Activated CD8-positive, alpha-beta memory T cell treated with anti-CD3 and anti-CD28 coated beads, Interleukin-2, amount 50 U/mL, for 1 hour (primary cell): Measurements from ENCODE around the gene FSTL4.
"Not testable (repeated sequence)": the region's sequence is repeated elsewhere in the genome, so short reads cannot be mapped to it uniquely, and the experiment has no call there.

Experiments used
- DNase-seq: peaks from one replicate; pipeline ENCODE4 v3.0.0-alpha.2; 2020; ENCODE audit errors: extremely low read depth

FSTL4 gene

GRCh38 chr5:133456933-133457402 is 155.4 kb downstream of the FSTL4 start:
- no peak for DNase-seq

GRCh38 chr5:133455676-133456075 is 156.7 kb downstream of the FSTL4 start:
- DNase-seq, result no peak

GRCh38 chr5:133454442-133454841 is 157.9 kb downstream of the FSTL4 start:
- DNase-seq, result no peak

- DNase-seq, result no peak
Measured at GRCh38 chr5:133453831-133454230, 158.5 kb downstream of the FSTL4 start.

- DNase-seq, result no peak
Measured at GRCh38 chr5:133453084-133453780, 159.1 kb downstream of the FSTL4 start.

- DNase-seq, result no peak
Measured at GRCh38 chr5:133451926-133452325, 160.4 kb downstream of the FSTL4 start.

- DNase-seq, result no peak
Measured at GRCh38 chr5:133450286-133450685, 162.1 kb downstream of the FSTL4 start.

GRCh38 chr5:133449181-133449580 is 163.2 kb downstream of the FSTL4 start:
- no peak for DNase-seq

- DNase-seq, result no peak
Measured at GRCh38 chr5:133446440-133446839, 165.9 kb downstream of the FSTL4 start.

- no peak for DNase-seq
Measured at GRCh38 chr5:133445744-133446143, 166.6 kb downstream of the FSTL4 start.

- not testable (repeated sequence) for DNase-seq
Measured at GRCh38 chr5:133445204-133445603, 167.1 kb downstream of the FSTL4 start.

- no peak for DNase-seq
Measured at GRCh38 chr5:133444711-133445110, 167.6 kb downstream of the FSTL4 start.

- DNase-seq, result no peak
Measured at GRCh38 chr5:133441166-133441815, 171.1 kb downstream of the FSTL4 start.

- no peak for DNase-seq
Measured at GRCh38 chr5:133440467-133441115, 171.8 kb downstream of the FSTL4 start.

GRCh38 chr5:133439859-133440258 is 172.5 kb downstream of the FSTL4 start:
- no peak for DNase-seq

- no peak for DNase-seq
Measured at GRCh38 chr5:133438487-133438886, 173.9 kb downstream of the FSTL4 start.

GRCh38 chr5:133434336-133434735 is 178.0 kb downstream of the FSTL4 start:
- no peak for DNase-seq

GRCh38 chr5:133433641-133434040 is 178.7 kb downstream of the FSTL4 start:
- DNase-seq, result no peak

- no peak for DNase-seq
Measured at GRCh38 chr5:133432956-133433532, 179.3 kb downstream of the FSTL4 start.

GRCh38 chr5:133431326-133431865 is 180.9 kb downstream of the FSTL4 start:
- no peak for DNase-seq

GRCh38 chr5:133430095-133430494 is 182.2 kb downstream of the FSTL4 start:
- no peak for DNase-seq

- DNase-seq, result no peak
Measured at GRCh38 chr5:133429046-133429445, 183.3 kb downstream of the FSTL4 start.
